Measurements from ENCODE around the gene ACTL9.

- TF ChIP-seq, protein P1, sequence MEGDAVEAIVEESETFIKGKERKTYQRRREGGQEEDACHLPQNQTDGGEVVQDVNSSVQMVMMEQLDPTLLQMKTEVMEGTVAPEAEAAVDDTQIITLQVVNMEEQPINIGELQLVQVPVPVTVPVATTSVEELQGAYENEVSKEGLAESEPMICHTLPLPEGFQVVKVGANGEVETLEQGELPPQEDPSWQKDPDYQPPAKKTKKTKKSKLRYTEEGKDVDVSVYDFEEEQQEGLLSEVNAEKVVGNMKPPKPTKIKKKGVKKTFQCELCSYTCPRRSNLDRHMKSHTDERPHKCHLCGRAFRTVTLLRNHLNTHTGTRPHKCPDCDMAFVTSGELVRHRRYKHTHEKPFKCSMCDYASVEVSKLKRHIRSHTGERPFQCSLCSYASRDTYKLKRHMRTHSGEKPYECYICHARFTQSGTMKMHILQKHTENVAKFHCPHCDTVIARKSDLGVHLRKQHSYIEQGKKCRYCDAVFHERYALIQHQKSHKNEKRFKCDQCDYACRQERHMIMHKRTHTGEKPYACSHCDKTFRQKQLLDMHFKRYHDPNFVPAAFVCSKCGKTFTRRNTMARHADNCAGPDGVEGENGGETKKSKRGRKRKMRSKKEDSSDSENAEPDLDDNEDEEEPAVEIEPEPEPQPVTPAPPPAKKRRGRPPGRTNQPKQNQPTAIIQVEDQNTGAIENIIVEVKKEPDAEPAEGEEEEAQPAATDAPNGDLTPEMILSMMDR (IDR thresholded peaks at IDR 0.05), result no peak
- TF ChIP-seq POLR2A (IDR thresholded peaks at IDR 0.05), result no peak
These were observed 23.4 kb upstream of the ACTL9 start for GRCh38 chr19:8722032-8722431.
